ENCODE data around the gene B3GAT3.

B3GAT3 gene

GRCh38 chr11:62614275-62614674 lies 7.5 kb downstream of the B3GAT3 start:
- peaks cover 15% of the 10 kb centered on the region; the same call in 1 of the 2 replicates for H3K79me2 ChIP-seq (ENCODE audit: insufficient read depth, low read length)
- no peak overlapping the region for H2AFZ ChIP-seq (ENCODE audit: low read depth, low read length, severe bottlenecking)
- H3K4me2 ChIP-seq (ENCODE audit: low read depth, low read length, poor library complexity, severe bottlenecking), result no peak overlapping the region
- H3K9me3 ChIP-seq (ENCODE audit: insufficient read depth, low read length), result no peaks in the 10 kb centered on the region
- H3K36me3 ChIP-seq (ENCODE audit: low read length), result no peaks in the 10 kb centered on the region
- no peaks in the 10 kb centered on the region for H3K9me2 ChIP-seq (replicated peaks; ENCODE audit: insufficient read depth, low read length)
- peaks cover 14% of the 10 kb centered on the region for H3F3A ChIP-seq (ENCODE audit: insufficient read depth)
- no peak overlapping the region for H3K9ac ChIP-seq (ENCODE audit: low read length)
- TF ChIP-seq CTCF (IDR thresholded peaks at IDR 0.05; ENCODE audit: insufficient read depth, low read length, poor library complexity, severe bottlenecking) (no peak), EZH2phosphoT487 (conservative IDR thresholded peaks at IDR 0.05; ENCODE audit: low read length) (no peak)
- H3K27ac ChIP-seq (ENCODE audit: low read depth, low read length), result no peak overlapping the region
- H3K4me3 ChIP-seq (ENCODE audit: insufficient read depth, low read length, poor library complexity, severe bottlenecking), result no peak overlapping the region
- H4K20me1 ChIP-seq (ENCODE audit: low read depth, low read length), result no peaks in the 10 kb centered on the region
- no peaks in the 10 kb centered on the region for H3K27me3 ChIP-seq (ENCODE audit: low read length)

GRCh38 chr11:62613291-62613778 lies 8.5 kb downstream of the B3GAT3 start:
- peaks cover 14% of the 10 kb centered on the region for H3F3A ChIP-seq (ENCODE audit: insufficient read depth)
- no peak for TF ChIP-seq EZH2phosphoT487 (conservative IDR thresholded peaks at IDR 0.05; ENCODE audit: low read length)
- no peak for TF ChIP-seq CTCF (IDR thresholded peaks at IDR 0.05; ENCODE audit: insufficient read depth, low read length, poor library complexity, severe bottlenecking)
- H3K9me2 ChIP-seq (replicated peaks; ENCODE audit: insufficient read depth, low read length), result no peaks in the 10 kb centered on the region
- no peaks in the 10 kb centered on the region for H3K27me3 ChIP-seq (ENCODE audit: low read length)
- H3K27ac ChIP-seq (ENCODE audit: low read depth, low read length), result peak overlapping the region; percentile 88
- H3K9me3 ChIP-seq (ENCODE audit: insufficient read depth, low read length), result no peaks in the 10 kb centered on the region
- no peak overlapping the region for H3K4me2 ChIP-seq (ENCODE audit: low read depth, low read length, poor library complexity, severe bottlenecking)
- no peaks in the 10 kb centered on the region for H3K36me3 ChIP-seq (ENCODE audit: low read length)
- no peak overlapping the region for H2AFZ ChIP-seq (ENCODE audit: low read depth, low read length, severe bottlenecking)
- H3K9ac ChIP-seq (ENCODE audit: low read length), result no peak overlapping the region
- H3K79me2 ChIP-seq (ENCODE audit: insufficient read depth, low read length), result peaks cover 12% of the 10 kb centered on the region; the same call in 1 of the 2 replicates
- no peaks in the 10 kb centered on the region for H4K20me1 ChIP-seq (ENCODE audit: low read depth, low read length)
- no peak overlapping the region for H3K4me3 ChIP-seq (ENCODE audit: insufficient read depth, low read length, poor library complexity, severe bottlenecking)

GRCh38 chr11:62612366-62613290 lies 9.2 kb downstream of the B3GAT3 start, which contains the start of the genes EML3 and ROM1:
Gene EML3 (minus strand): TSS chr11:62612775. CDS start chr11:62612457, 318 bp downstream.
Gene ROM1 (plus strand): TSS chr11:62613257. CDS start chr11:62613282, 25 bp downstream.
- Histone ChIP-seq H3K9ac (ENCODE audit: low read length) (peak within 1 kb of the TSS; percentile 97), H3K27me3 (ENCODE audit: low read length) (no peaks in the 10 kb centered on the region), H2AFZ (ENCODE audit: low read depth, low read length, severe bottlenecking) (peak within 1 kb of the TSS; percentile 58), H3K79me2 (ENCODE audit: insufficient read depth, low read length) (peaks cover 12% of the 10 kb centered on the region; the same call in 1 of the 2 replicates), H3F3A (ENCODE audit: insufficient read depth) (peaks cover 14% of the 10 kb centered on the region), H3K27ac (ENCODE audit: low read depth, low read length) (peak within 1 kb of the TSS; percentile 88), H3K9me2 (replicated peaks; ENCODE audit: insufficient read depth, low read length) (no peaks in the 10 kb centered on the region), H3K4me2 (ENCODE audit: low read depth, low read length, poor library complexity, severe bottlenecking) (peak within 1 kb of the TSS; percentile 90), H4K20me1 (ENCODE audit: low read depth, low read length) (no peaks in the 10 kb centered on the region), H3K4me3 (ENCODE audit: insufficient read depth, low read length, poor library complexity, severe bottlenecking) (peak within 1 kb of the TSS; percentile 81), H3K36me3 (ENCODE audit: low read length) (no peaks in the 10 kb centered on the region), H3K9me3 (ENCODE audit: insufficient read depth, low read length) (no peaks in the 10 kb centered on the region)
- no peak for TF ChIP-seq EZH2phosphoT487 (conservative IDR thresholded peaks at IDR 0.05; ENCODE audit: low read length)
- TF ChIP-seq CTCF (IDR thresholded peaks at IDR 0.05; ENCODE audit: insufficient read depth, low read length, poor library complexity, severe bottlenecking), result peak; percentile 98

All from SU-DHL-6 (cell line).